HG03060 (cell line): Measurements from ENCODE around the gene RBFOX2.
"Not testable (repeated sequence)": the region's sequence is repeated elsewhere in the genome, so short reads cannot be mapped to it uniquely, and the experiment has no call there.

Experiments
- ATAC-seq: cut with Tn5 transposase; IDR thresholded peaks from one replicate; pipeline ENCODE4 v1.9.1; 2021; ENCODE audit warnings: low read depth, moderate number of reproducible peaks; ENCODE audit not compliant: unreplicated experiment

RBFOX2 gene

DNA sequence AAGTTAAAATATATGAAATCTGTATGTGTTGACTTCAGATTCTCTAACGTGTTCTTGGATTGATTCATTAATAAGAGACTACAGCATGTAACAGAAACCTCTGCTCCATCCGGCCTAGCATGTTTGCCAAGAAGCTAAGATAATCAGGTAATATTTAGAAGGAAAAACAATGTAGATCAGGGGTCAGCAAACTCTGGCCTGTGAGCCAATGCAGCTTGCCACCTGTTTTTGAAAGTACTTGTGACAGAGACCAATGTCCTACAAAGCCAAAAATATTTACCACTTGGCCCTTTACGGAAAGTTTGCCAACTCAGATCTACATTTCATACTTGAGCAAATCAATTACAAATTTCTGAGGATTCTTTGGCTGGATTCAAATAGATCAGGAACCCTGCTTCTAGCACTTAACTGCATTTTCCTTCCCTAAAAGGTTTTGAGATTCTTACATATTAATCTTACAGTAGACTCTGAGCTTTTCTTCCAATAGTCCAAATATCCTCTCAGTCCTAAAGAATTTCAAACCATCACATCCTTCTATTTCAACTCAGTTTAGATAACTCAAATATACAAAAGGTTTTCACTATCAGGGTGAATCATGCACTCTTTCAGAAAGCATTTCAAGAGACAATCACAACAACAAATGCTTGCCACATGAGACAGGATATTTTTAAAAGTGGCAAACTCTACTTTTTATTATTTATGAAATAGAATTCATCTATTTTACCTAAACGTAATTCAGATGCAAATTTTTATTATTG is 281.5 kb downstream of the RBFOX2 start:
- ATAC-seq, result no peak

- no peak for ATAC-seq
These were observed 282.4 kb downstream of the RBFOX2 start for GRCh38 chr22:35746248-35746647.

DNA sequence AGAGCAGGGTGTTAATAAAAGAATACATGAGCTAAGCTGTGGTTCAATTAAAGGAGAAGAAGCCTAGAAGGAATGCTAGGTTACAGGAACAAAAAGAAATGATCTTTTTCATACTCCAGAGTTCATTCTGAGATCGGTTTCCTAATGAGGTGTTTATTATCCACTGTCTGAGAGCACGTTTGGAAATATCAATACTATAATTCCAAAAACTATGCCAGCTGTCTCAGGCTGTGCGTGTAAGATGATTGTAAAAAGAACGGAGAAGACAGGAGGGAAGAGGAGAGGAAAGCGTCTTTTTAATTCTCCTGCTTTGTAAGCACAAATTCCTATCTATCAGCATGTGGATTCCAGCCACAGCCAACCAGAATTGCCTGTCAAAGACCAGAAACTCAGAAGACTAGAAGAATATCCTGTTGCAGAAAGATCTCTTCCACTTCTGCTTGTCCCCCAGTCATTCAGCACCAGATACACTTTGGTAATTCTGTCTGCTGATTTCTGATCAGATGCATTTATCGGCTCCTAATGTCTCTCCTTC is 285.2 kb downstream of the RBFOX2 start:
- ATAC-seq, result no peak

DNA sequence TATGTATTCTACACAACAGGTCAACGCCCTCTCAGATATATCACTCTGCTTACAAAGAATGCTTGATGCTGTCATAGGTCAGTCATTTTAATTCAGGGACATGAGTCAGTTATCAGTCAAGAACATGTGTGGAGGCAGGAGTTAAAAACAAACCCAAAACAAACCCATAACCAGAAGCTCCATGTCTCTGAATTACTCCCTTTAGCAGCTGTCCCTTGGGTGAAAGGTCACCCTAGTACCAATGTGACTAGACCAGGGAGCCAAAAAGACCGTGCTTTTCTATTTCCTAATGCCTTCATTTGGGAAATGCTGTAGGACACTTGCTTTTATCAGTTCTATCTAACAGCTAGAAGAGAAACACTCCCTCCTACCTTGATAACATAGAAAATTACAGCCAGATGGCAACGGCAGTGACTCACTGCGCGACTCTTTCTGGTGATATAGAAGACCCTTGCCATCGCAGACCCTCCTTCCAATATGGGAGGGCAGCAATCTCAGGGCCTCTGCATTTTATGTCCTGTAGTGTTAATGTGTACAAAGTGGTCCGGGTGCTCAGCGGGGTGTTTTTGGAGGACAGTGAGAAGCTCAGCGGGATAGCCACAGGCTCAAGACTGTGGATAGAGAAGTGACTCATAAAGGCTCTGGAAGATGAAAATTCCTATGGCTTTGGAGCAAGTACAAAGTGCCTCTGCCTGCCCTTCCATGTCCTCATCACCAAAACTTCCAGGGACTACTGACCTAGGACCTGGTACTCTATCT is 286.1 kb downstream of the RBFOX2 start:
- no peak for ATAC-seq

- no peak for ATAC-seq
These were observed 288.0 kb downstream of the RBFOX2 start for GRCh38 chr22:35740616-35741015.

GRCh38 chr22:35739931-35740380 is 288.7 kb downstream of the RBFOX2 start:
- no peak for ATAC-seq

GRCh38 chr22:35739076-35739930 is 289.3 kb downstream of the RBFOX2 start:
- no peak for ATAC-seq

- ATAC-seq, result not testable (repeated sequence)
These were observed 290.7 kb downstream of the RBFOX2 start for GRCh38 chr22:35737886-35738285.

DNA sequence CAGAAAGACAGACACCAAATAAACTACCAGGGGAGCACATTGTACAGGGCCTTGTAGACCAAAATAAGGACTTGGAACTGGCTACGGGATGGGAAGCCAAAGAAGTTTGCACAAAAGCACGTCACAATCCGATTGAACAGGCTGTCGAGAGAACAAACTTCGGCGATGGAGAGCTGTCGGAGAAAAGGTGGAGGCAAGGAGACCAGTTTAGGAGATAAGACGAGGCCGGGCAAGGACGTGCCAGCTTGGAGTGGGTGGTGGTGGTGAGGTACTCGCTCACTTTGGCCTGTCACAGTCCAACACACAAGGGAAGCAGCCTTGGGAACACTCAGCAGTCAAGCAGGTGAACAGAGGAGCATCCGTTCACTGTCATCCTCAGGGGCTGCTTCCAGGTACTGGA is 291.9 kb downstream of the RBFOX2 start:
- ATAC-seq, result no peak

DNA sequence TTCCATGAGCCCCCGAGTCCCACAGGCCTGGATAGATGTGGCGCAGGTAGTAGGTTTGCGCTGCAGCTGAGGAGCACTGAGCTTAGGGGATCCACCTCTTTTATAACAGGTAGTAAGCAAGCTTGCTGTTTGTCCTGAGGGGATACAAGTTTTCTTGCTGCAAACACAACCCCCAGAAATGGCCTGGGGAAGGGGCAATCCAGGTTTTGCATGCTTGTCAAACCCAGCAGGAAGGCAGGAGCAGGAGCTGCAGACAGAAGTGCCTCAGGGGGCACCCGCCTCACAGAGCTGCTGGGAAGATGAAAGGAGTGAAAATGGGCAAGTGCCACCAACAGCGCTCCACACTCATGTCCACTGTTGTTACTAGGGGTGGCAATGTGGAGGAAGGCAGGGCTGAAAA is 292.5 kb downstream of the RBFOX2 start:
- no peak for ATAC-seq

DNA sequence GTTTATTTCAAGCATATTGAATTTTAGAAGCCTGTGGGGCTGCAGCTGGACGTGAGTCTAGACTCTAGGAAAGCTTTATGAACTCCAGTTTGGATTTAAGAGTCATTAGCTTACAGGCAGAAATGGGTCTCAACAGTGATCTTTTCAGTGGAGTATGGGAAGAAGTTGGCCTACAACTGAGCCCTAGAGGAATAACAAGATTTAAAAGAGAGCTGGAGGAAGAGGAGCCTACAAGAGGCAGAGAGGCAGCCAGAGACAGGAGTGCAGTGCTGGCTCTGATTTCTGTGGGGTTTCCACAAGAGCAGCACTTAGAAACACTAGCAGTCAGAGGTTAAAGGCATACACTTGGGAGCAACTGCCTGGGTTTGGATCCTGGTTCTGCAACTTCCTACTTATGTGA is 293.1 kb downstream of the RBFOX2 start:
- ATAC-seq, result no peak

DNA sequence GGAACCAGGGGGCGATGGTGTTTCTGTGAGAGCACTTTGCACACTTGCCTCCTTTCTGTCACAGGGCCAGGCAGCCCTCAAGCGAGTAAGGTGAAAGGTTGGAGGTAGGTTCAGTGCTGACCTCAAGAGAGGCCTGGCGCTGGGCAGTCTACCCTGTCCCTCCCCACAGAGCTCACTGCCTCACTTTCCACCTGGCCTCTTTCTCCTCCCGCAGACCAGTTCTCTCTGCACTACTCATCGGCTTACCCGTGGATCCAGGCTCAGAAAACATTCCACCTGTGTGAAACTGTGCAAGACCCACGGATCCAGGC is 294.2 kb downstream of the RBFOX2 start:
- no peak for ATAC-seq

DNA sequence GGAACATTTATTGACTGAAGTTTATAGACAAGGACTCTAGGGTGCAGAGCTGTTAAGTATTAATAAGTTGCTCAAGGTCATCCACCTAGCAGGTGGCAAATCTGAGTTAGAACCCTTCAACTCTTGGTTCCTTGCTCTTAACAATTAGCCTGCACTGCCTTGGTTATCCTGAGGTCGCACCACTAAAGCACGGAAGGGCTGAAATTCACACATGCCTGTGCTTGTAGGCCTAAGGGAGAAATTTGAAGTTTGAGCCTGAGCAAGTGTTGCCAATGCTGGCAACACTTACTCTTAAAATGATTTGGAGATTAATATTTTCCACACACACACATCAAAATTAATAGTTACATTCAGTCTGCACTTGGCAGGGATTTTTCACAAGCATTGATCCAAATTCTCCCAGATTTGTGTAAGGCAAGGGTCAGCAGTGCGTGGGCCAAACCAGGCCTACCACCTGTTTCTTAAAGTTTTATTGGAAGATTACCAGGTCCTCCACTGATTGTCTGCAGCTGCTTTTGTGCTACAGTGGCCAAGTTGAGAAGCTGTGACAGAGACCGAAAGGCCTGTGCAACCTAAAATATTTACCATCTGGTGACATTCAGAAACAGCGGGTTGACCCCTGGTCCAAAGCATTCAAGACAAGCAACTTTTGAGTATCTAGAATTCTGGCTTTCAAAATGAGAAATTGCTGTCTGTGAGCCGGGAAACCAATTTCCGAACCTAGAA is 294.7 kb downstream of the RBFOX2 start:
- ATAC-seq, result no peak

DNA sequence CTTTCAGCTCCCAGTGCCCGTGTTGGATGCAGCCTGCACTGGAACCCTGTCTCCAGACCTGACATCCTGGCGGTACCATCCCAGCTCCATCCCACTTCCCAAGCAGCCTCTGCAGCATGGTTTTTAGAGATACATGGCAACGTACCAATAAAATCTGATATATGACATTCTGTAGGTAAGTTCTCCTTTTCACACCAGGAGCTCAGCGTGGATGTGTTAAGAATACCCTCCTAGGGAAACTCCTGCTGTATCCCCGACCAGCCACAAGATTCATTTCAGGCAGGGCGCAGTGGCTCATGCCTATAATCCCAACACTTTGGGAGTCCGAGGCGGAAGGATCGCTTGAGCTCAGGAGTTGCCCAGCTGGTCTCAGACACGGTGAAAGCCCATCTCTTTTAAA is 295.6 kb downstream of the RBFOX2 start:
- ATAC-seq, result no peak

DNA sequence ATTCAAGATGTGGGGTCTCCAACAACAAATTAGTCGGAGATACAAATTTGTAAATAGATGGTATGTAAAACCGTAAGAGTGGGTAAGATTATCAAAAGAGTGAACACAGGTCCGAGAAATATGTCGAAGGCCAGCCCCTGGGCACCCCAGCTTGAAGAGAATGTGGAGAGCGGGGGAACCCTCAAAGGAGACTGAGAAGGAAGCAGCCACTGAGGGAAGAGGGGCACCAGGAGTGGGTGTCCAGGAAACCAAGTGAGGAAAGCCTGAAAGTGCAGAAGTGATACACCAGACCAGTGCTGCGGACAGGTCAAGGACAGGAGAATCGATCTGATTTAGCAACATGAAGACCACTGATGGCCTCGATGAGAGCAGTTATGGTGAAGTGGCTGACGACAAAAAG is 296.5 kb downstream of the RBFOX2 start:
- no peak for ATAC-seq

DNA sequence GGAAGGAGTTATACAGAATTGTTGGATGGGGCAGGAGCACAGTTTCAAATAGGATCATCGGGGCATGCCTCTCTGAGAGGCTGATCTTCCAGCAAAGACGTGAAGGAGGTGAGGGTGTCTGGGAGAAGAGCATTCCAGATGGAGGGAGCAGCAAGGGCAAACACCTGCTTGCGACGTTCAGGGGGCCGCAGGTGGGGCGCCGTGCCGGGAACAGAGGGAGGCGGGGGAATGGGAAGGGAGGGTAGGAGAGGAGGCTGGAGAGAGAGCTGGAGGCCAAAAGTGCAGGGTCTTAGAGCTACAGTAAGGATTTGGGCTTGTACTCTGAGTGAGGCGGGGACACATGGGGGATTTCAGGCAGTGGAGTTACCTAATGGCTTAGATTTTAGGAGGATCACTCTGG is 297.3 kb downstream of the RBFOX2 start:
- ATAC-seq, result no peak

- no peak for ATAC-seq
These were observed 299.3 kb downstream of the RBFOX2 start for GRCh38 chr22:35729309-35729698.

- no peak for ATAC-seq
These were observed 299.9 kb downstream of the RBFOX2 start for GRCh38 chr22:35728639-35729308.

- ATAC-seq, result no peak
These were observed 301.2 kb downstream of the RBFOX2 start for GRCh38 chr22:35727436-35727835.

DNA sequence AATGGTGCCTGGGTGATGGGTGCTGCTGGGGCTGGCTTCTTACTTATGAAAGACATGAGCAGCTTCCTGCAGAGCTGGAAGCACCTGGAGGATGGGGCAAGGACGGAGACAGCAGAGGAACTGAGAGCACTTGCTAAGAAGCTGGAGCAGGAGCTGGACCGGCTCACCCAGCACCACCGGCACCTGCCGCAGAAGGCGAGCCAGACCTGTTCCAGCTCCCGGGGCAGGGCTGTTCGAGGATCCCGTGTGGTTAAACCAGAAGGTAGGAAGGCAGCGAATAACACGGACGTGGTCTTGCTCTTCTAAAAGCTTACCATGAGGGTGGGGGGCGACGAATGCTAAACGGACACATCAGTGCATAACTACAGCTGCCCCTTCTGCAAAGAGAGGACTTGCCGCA is 301.7 kb downstream of the RBFOX2 start:
- no peak for ATAC-seq
